Activated T-cell treated with anti-CD3 and anti-CD28 coated beads for 4 hours (primary cell): ENCODE data around the gene HAUS8.
A peak's percentile ranks its signal among the peaks of the same experiment; 100 is the strongest.
"Not testable (repeated sequence)": the region's sequence is repeated elsewhere in the genome, so short reads cannot be mapped to it uniquely, and the experiment has no call there.

Source experiments
- DNase-seq: peaks from one replicate; pipeline ENCODE4 v3.0.0-alpha.2; 2020

Gene HAUS8

GRCh38 chr19:17026706-17027534 is 48.3 kb downstream of the HAUS8 start, which contains the start of gene CPAMD8:
TSS of gene CPAMD8 (minus strand) at chr19:17026810. CDS start at chr19:17026642, 168 bp downstream.
- no peak for DNase-seq

GRCh38 chr19:17025991-17026658 is 49.1 kb downstream of the HAUS8 start:
- no peak for DNase-seq

- DNase-seq = no peak
Measured at GRCh38 chr19:17025361-17025760, 49.9 kb downstream of the HAUS8 start.

GRCh38 chr19:17024941-17025340 is 50.3 kb downstream of the HAUS8 start:
- not testable (repeated sequence) for DNase-seq

GRCh38 chr19:17023805-17024204 is 51.4 kb downstream of the HAUS8 start:
- no peak for DNase-seq

- no peak for DNase-seq
Measured at GRCh38 chr19:17022738-17023137, 52.5 kb downstream of the HAUS8 start.

- no peak for DNase-seq
Measured at GRCh38 chr19:17021793-17022590, 53.3 kb downstream of the HAUS8 start.

GRCh38 chr19:17021328-17021727 is 53.9 kb downstream of the HAUS8 start:
- DNase-seq = no peak

GRCh38 chr19:17020823-17021222 is 54.4 kb downstream of the HAUS8 start:
- no peak for DNase-seq

- no peak for DNase-seq
Measured at GRCh38 chr19:17020385-17020784, 54.9 kb downstream of the HAUS8 start.

- not testable (repeated sequence) for DNase-seq
Measured at GRCh38 chr19:17014212-17014861, 60.9 kb downstream of the HAUS8 start.

- no peak for DNase-seq
Measured at GRCh38 chr19:17011485-17011884, 63.8 kb downstream of the HAUS8 start.

GRCh38 chr19:17006579-17006978 is 68.7 kb downstream of the HAUS8 start:
- DNase-seq = no peak

- DNase-seq = no peak
Measured at GRCh38 chr19:17005000-17005399, 70.3 kb downstream of the HAUS8 start.

- DNase-seq = no peak
Measured at GRCh38 chr19:17004386-17004785, 70.9 kb downstream of the HAUS8 start.

GRCh38 chr19:17002455-17002854 is 72.8 kb downstream of the HAUS8 start:
- no peak for DNase-seq

GRCh38 chr19:17001603-17002183 is 73.6 kb downstream of the HAUS8 start:
- peak; percentile 48 for DNase-seq
